WTC11 (cell line): Measurements from ENCODE around the gene HPCAL1. TPM values are rescaled to one million over a fixed set of nuclear protein-coding genes. Genes with fewer than 3 reads are reported as not detected.

Source experiments
- ATAC-seq: fragments of 200-7000 bp; cut with Tn5 transposase; 2 replicates; pipeline ENCODE4 v1.10.0; 2021; ENCODE audit warnings: mild to moderate bottlenecking, moderate library complexity
- CTCF ChIA-PET: fragments of 300-600 bp; sonication (Branson Sonifier 250); formaldehyde crosslinking; loops from one replicate; lab custom pipeline; 2021; ENCODE audit warnings: antibody characterized with exemption; lab: Charles Lee
- POLR2A ChIA-PET: fragments of 350-600 bp; sonication (Branson Sonifier 250); formaldehyde crosslinking; loops from one replicate; lab custom pipeline; 2021; ENCODE audit warnings: antibody characterized with exemption; lab: Charles Lee
- DNase-seq: peaks from one replicate; pipeline ENCODE4 v3.0.0; 2021; ENCODE audit warnings: low spot score
- H3K27ac Mint-ChIP-seq: 2 replicates; pipeline ENCODE4 v1.8.0; 2021; ENCODE audit warnings: mixed read lengths
- H3K27me3 Mint-ChIP-seq: 2 replicates; pipeline ENCODE4 v1.8.0; 2021; ENCODE audit warnings: low read depth, mild to moderate bottlenecking, moderate library complexity, mixed read lengths
- H3K36me3 Mint-ChIP-seq: 2 replicates; pipeline ENCODE4 v1.8.0; 2021; ENCODE audit warnings: mixed read lengths
- H3K4me1 Mint-ChIP-seq: 2 replicates; pipeline ENCODE4 v1.8.0; 2022; ENCODE audit warnings: mixed read lengths
- H3K4me3 Mint-ChIP-seq: 2 replicates; pipeline ENCODE4 v1.8.0; 2021; ENCODE audit warnings: mild to moderate bottlenecking, moderate library complexity, mixed read lengths
- H3K9me3 Mint-ChIP-seq: 2 replicates; pipeline ENCODE4 v1.8.0; 2021; ENCODE audit warnings: mixed read lengths
- ETV6 ChIP-seq: sonication (generic); formaldehyde crosslinking; IDR thresholded peaks from 2 replicates; pipeline ENCODE4 v1.8.1; 2022; ENCODE audit warnings: mild to moderate bottlenecking, missing genetic modification reagents
- MYBL2 ChIP-seq: sonication (generic); formaldehyde crosslinking; IDR thresholded peaks from 2 replicates; pipeline ENCODE4 v1.8.1; 2023; ENCODE audit warnings: mild to moderate bottlenecking, moderate library complexity, missing genetic modification reagents
- NFATC4 ChIP-seq: fragments of 250-450 bp; sonication (Bioruptor Pico); IDR thresholded peaks from 2 replicates; pipeline ENCODE4 v1.9.0; 2021; ENCODE audit warnings: mild to moderate bottlenecking
- NR1H2 ChIP-seq: sonication (generic); formaldehyde crosslinking; IDR thresholded peaks from 2 replicates; pipeline ENCODE4 v1.9.0; 2021; ENCODE audit warnings: mild to moderate bottlenecking, moderate library complexity, missing genetic modification reagents
- RORB ChIP-seq: fragments of 250-450 bp; sonication (Bioruptor Pico); IDR thresholded peaks from 2 replicates; pipeline ENCODE4 v1.9.0; 2021; ENCODE audit warnings: mild to moderate bottlenecking
- SP1 ChIP-seq: sonication (generic); formaldehyde crosslinking; conservative IDR thresholded peaks from 2 replicates; pipeline ENCODE4 v1.8.1; 2022; ENCODE audit warnings: missing genetic modification reagents
- TCF7 ChIP-seq: sonication (generic); formaldehyde crosslinking; IDR thresholded peaks from 2 replicates; pipeline ENCODE4 v1.8.0; 2022; ENCODE audit warnings: mild to moderate bottlenecking, low read depth, missing genetic modification reagents, moderate library complexity
- TEAD4 ChIP-seq: sonication (generic); formaldehyde crosslinking; IDR thresholded peaks from 2 replicates; pipeline ENCODE4 v1.8.0; 2022; ENCODE audit warnings: mild to moderate bottlenecking, missing genetic modification reagents
- total RNA-seq: library from RNA; stranded (reverse); gene quantifications from 3 replicates; pipeline ENCODE4 v1.2.3, GENCODE V29; 2021
- TF ChIP-seq, protein P1 (sequence below): fragments of 250-450 bp; sonication (Bioruptor Pico); IDR thresholded peaks from 2 replicates; pipeline ENCODE4 v1.9.0; 2021; ENCODE audit warnings: mild to moderate bottlenecking, borderline replicate concordance
- TF ChIP-seq, protein P2 (sequence below): sonication (generic); formaldehyde crosslinking; IDR thresholded peaks from 2 replicates; pipeline ENCODE4 v1.8.1; 2022; ENCODE audit warnings: mild to moderate bottlenecking, missing genetic modification reagents, moderate library complexity, borderline replicate concordance
- TF ChIP-seq, protein P3 (sequence below): sonication (generic); formaldehyde crosslinking; IDR thresholded peaks from 2 replicates; pipeline ENCODE4 v1.8.1; 2023; ENCODE audit warnings: mild to moderate bottlenecking, missing genetic modification reagents, moderate library complexity
- TF ChIP-seq, protein P4 (sequence below): sonication (generic); formaldehyde crosslinking; IDR thresholded peaks from 2 replicates; pipeline ENCODE4 v1.8.0; 2023; ENCODE audit warnings: missing genetic modification reagents
- TF ChIP-seq, protein P5 (sequence below): sonication (generic); formaldehyde crosslinking; conservative IDR thresholded peaks from 2 replicates; pipeline ENCODE4 v1.8.1; 2023; ENCODE audit warnings: mild to moderate bottlenecking, low read depth, missing genetic modification reagents, moderate library complexity
- TF ChIP-seq, protein P6 (sequence below): fragments of 250-450 bp; sonication (Bioruptor Pico); conservative IDR thresholded peaks from 2 replicates; pipeline ENCODE4 v1.9.0; 2021; ENCODE audit warnings: mild to moderate bottlenecking
- TF ChIP-seq, protein P7 (sequence below): fragments of 250-450 bp; sonication (Bioruptor Pico); IDR thresholded peaks from 2 replicates; pipeline ENCODE4 v1.9.0; 2021; ENCODE audit warnings: mild to moderate bottlenecking
- TF ChIP-seq, protein P8 (sequence below): sonication (generic); formaldehyde crosslinking; IDR thresholded peaks from 2 replicates; pipeline ENCODE4 v1.8.0; 2022; ENCODE audit warnings: mild to moderate bottlenecking, missing genetic modification reagents

The HPCAL1 gene
- total RNA-seq, 1 experiment from 2014 or later = 11.8 TPM

DNA sequence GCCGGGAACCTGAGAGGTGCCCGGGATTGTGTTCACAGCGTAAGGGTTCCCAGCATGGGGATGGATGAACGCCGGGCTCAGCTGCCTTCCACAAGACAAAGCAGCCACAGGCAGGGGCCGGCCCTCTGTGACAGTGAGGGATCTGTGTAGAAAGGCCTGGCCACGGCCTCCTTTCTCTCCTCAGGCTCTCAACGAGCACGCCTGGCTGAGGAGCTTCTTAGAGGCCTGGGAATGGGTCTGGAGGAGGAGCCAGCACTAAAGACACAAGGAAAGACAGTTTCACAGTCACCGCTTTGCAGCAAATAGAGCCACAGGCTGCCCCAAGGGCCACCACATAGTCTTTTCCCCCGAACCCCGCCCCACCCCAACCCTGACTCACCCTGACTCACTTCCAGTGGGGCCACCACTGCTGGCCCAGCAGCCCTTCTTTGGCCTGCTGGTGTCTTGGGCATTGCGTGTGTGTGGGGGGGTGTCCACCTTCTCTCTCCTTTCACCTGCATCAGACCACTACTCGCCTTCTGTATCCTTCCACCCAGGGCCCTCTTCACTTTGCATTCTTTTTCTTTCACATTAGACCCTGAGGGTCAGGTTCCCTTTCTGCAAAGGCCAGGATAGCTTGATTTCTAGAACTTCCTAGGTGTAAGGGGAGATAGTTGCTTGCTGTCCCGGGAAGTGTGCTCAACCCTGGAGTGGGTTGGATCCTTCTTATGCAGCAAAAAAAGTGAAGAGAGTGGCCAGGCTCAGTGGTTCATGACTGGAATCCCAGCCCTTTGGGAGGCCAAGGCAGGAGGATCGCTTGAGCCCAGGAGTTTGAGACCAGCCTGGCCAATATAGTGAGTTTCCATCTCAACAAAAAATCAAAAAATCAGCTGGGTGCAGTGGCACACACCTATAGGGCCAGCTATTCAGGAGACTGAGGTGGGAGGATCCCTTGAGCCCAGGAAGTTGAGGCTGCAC, 19.3 kb upstream of the HPCAL1 start (continued):
- TF ChIP-seq SP1 = no peak

DNA sequence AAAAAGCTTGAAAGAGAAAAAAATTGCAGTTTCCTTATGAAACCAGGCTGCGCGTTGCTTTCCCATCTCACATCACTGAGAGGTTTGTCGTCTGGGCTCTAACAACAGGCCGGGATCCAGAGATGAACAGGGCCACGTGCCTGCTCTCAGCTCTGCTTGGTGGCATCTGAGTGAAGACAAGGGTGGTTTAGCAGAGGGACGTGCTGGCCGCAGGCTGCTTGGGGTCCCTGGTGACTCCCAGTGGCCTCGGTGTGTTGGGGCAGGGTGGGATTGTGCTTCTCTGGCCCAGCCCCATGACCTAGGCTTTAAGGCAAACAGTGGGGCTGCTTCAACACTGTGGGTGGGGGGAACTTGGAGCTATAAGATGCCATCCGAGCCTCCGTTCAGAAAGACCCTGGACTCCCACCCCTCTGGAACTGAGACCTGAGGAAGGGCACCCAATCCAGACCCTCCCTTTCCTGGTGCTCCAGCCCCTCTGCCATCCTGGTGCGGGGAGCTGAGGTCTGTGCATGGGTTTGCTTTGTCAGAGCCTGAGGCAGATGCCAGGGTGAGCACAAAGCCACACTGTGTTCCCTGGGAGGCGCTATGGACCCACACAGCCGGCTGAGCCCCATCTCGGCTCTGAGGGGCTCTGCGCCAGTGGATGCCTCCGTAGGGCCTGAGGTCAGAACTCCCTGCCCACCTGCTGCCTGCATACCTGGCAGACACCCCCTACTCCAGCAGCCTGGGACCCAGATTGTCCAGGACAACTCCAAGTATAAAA, 18.4 kb upstream of the HPCAL1 start:
- Mint-ChIP-seq H3K36me3 (no peaks in the 10 kb centered on the region), H3K9me3 (no peaks in the 10 kb centered on the region; the same call in 1 of the 2 replicates), H3K4me3 (no peak overlapping the region), H3K27ac (no peak overlapping the region), H3K4me1 (peaks cover 8% of the 10 kb centered on the region), H3K27me3 (peaks cover 3% of the 10 kb centered on the region; the same call in 1 of the 2 replicates)
- CTCF ChIA-PET = interaction anchor here (0.9 to 3.6 kb wide), 6 partner anchors 16 to 151 kb away, joined by 4 to 35 read pairs (median 11); partner anchors contain the start of gene HPCAL1
- POLR2A ChIA-PET = interaction anchor here (0.6 to 0.7 kb wide), 2 partner anchors 19 to 92 kb away, joined by 3 to 6 read pairs; partner anchors contain the start of gene HPCAL1
- no peak for DNase-seq
- no peak for ATAC-seq
- TF ChIP-seq, protein P1, sequence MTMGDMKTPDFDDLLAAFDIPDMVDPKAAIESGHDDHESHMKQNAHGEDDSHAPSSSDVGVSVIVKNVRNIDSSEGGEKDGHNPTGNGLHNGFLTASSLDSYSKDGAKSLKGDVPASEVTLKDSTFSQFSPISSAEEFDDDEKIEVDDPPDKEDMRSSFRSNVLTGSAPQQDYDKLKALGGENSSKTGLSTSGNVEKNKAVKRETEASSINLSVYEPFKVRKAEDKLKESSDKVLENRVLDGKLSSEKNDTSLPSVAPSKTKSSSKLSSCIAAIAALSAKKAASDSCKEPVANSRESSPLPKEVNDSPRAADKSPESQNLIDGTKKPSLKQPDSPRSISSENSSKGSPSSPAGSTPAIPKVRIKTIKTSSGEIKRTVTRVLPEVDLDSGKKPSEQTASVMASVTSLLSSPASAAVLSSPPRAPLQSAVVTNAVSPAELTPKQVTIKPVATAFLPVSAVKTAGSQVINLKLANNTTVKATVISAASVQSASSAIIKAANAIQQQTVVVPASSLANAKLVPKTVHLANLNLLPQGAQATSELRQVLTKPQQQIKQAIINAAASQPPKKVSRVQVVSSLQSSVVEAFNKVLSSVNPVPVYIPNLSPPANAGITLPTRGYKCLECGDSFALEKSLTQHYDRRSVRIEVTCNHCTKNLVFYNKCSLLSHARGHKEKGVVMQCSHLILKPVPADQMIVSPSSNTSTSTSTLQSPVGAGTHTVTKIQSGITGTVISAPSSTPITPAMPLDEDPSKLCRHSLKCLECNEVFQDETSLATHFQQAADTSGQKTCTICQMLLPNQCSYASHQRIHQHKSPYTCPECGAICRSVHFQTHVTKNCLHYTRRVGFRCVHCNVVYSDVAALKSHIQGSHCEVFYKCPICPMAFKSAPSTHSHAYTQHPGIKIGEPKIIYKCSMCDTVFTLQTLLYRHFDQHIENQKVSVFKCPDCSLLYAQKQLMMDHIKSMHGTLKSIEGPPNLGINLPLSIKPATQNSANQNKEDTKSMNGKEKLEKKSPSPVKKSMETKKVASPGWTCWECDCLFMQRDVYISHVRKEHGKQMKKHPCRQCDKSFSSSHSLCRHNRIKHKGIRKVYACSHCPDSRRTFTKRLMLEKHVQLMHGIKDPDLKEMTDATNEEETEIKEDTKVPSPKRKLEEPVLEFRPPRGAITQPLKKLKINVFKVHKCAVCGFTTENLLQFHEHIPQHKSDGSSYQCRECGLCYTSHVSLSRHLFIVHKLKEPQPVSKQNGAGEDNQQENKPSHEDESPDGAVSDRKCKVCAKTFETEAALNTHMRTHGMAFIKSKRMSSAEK (CRISPR knock-in tag) = no peak
- TF ChIP-seq TCF7 (CRISPR knock-in tag) (no peak), MYBL2 (CRISPR knock-in tag) (no peak), TEAD4 (CRISPR knock-in tag) (no peak), ETV6 (CRISPR knock-in tag) (no peak), RORB (CRISPR knock-in tag) (no peak), NR1H2 (CRISPR knock-in tag) (no peak), NFATC4 (CRISPR knock-in tag) (no peak)
- TF ChIP-seq, protein P2, sequence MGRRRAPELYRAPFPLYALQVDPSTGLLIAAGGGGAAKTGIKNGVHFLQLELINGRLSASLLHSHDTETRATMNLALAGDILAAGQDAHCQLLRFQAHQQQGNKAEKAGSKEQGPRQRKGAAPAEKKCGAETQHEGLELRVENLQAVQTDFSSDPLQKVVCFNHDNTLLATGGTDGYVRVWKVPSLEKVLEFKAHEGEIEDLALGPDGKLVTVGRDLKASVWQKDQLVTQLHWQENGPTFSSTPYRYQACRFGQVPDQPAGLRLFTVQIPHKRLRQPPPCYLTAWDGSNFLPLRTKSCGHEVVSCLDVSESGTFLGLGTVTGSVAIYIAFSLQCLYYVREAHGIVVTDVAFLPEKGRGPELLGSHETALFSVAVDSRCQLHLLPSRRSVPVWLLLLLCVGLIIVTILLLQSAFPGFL (CRISPR knock-in tag) = no peak
- TF ChIP-seq, protein P3, sequence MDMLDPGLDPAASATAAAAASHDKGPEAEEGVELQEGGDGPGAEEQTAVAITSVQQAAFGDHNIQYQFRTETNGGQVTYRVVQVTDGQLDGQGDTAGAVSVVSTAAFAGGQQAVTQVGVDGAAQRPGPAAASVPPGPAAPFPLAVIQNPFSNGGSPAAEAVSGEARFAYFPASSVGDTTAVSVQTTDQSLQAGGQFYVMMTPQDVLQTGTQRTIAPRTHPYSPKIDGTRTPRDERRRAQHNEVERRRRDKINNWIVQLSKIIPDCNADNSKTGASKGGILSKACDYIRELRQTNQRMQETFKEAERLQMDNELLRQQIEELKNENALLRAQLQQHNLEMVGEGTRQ (CRISPR knock-in tag) = no peak
- TF ChIP-seq, protein P4, sequence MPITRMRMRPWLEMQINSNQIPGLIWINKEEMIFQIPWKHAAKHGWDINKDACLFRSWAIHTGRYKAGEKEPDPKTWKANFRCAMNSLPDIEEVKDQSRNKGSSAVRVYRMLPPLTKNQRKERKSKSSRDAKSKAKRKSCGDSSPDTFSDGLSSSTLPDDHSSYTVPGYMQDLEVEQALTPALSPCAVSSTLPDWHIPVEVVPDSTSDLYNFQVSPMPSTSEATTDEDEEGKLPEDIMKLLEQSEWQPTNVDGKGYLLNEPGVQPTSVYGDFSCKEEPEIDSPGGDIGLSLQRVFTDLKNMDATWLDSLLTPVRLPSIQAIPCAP (CRISPR knock-in tag) = no peak
- TF ChIP-seq, protein P5, sequence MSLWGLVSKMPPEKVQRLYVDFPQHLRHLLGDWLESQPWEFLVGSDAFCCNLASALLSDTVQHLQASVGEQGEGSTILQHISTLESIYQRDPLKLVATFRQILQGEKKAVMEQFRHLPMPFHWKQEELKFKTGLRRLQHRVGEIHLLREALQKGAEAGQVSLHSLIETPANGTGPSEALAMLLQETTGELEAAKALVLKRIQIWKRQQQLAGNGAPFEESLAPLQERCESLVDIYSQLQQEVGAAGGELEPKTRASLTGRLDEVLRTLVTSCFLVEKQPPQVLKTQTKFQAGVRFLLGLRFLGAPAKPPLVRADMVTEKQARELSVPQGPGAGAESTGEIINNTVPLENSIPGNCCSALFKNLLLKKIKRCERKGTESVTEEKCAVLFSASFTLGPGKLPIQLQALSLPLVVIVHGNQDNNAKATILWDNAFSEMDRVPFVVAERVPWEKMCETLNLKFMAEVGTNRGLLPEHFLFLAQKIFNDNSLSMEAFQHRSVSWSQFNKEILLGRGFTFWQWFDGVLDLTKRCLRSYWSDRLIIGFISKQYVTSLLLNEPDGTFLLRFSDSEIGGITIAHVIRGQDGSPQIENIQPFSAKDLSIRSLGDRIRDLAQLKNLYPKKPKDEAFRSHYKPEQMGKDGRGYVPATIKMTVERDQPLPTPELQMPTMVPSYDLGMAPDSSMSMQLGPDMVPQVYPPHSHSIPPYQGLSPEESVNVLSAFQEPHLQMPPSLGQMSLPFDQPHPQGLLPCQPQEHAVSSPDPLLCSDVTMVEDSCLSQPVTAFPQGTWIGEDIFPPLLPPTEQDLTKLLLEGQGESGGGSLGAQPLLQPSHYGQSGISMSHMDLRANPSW (CRISPR knock-in tag) = no peak
- TF ChIP-seq, protein P6, sequence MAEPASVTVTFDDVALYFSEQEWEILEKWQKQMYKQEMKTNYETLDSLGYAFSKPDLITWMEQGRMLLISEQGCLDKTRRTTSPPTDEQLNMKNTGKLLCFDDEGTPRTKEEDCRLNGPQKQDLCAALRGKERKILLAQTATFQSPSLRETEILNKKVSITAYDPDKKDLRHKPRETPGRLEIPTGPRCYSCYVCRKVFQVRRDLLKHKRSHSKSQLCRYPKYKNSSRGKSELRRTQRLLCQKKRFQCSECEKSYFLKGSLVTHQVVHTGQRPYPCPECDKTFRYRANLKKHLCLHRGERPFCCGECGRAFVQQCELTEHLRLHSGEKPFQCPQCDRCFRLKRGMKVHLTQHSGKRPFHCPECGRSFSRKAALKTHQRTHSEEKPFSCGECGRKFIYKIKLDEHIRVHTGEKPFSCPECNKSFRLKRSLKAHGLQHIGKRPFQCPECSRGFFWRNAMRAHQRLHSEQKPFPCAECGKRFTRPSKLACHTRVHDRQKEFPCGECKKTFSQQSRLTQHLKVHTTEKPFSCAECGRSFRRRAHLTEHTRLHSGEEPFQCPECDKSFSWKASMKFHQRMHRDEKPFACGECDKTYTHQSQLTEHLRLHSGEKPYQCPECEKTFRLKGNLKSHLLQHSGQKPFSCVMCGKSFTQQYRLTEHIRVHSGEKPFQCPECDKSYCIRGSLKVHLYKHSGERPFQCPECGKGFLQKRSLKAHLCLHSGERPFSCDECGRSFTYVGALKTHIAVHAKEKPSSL = no peak
- TF ChIP-seq, protein P7, sequence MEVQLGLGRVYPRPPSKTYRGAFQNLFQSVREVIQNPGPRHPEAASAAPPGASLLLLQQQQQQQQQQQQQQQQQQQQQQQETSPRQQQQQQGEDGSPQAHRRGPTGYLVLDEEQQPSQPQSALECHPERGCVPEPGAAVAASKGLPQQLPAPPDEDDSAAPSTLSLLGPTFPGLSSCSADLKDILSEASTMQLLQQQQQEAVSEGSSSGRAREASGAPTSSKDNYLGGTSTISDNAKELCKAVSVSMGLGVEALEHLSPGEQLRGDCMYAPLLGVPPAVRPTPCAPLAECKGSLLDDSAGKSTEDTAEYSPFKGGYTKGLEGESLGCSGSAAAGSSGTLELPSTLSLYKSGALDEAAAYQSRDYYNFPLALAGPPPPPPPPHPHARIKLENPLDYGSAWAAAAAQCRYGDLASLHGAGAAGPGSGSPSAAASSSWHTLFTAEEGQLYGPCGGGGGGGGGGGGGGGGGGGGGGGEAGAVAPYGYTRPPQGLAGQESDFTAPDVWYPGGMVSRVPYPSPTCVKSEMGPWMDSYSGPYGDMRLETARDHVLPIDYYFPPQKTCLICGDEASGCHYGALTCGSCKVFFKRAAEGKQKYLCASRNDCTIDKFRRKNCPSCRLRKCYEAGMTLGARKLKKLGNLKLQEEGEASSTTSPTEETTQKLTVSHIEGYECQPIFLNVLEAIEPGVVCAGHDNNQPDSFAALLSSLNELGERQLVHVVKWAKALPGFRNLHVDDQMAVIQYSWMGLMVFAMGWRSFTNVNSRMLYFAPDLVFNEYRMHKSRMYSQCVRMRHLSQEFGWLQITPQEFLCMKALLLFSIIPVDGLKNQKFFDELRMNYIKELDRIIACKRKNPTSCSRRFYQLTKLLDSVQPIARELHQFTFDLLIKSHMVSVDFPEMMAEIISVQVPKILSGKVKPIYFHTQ (CRISPR knock-in tag) = no peak
- TF ChIP-seq, protein P8, sequence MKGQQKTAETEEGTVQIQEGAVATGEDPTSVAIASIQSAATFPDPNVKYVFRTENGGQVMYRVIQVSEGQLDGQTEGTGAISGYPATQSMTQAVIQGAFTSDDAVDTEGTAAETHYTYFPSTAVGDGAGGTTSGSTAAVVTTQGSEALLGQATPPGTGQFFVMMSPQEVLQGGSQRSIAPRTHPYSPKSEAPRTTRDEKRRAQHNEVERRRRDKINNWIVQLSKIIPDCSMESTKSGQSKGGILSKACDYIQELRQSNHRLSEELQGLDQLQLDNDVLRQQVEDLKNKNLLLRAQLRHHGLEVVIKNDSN (CRISPR knock-in tag) = no peak
